K562 (cell line): ENCODE measurements around the gene ACP4. TPM values are rescaled to one million over a fixed set of nuclear protein-coding genes. Genes with fewer than 3 reads are reported as not detected.

ENCODE experiments used
- CHD2 ChIP-seq: IDR thresholded peaks from 2 replicates; pipeline ENCODE4 v1.6.1; 2011; ENCODE audit warnings: low read depth, low read length
- DNMT1 ChIP-seq: fragments of 450-650 bp; IDR thresholded peaks from 2 replicates; pipeline ENCODE4 v1.6.1; 2016; ENCODE audit warnings: antibody characterized with exemption, mild to moderate bottlenecking
- FOXA1 ChIP-seq: fragments of 450-650 bp; IDR thresholded peaks from 2 replicates; pipeline ENCODE4 v1.6.1; 2016; ENCODE audit warnings: mild to moderate bottlenecking, borderline replicate concordance
- GTF2A2 ChIP-seq: IDR thresholded peaks from 2 replicates; pipeline ENCODE4 v1.6.1; 2016; ENCODE audit warnings: mild to moderate bottlenecking, missing genetic modification characterization, missing compliant biosample characterization
- HDAC3 ChIP-seq: fragments of 450-650 bp; IDR thresholded peaks from 2 replicates; pipeline ENCODE4 v1.6.1; 2018; ENCODE audit warnings: borderline replicate concordance, mild to moderate bottlenecking, moderate library complexity; ENCODE audit not compliant: partially characterized antibody
- KDM5B ChIP-seq: fragments of 200-600 bp; sonication (generic); IDR thresholded peaks from 2 replicates; pipeline ENCODE4 v1.6.1; 2012; ENCODE audit warnings: low read depth, mild to moderate bottlenecking, moderate library complexity, low read length, control low read depth, inconsistent platforms; ENCODE audit not compliant: insufficient replicate concordance
- NFIC ChIP-seq: fragments of 450-650 bp; IDR thresholded peaks from 2 replicates; pipeline ENCODE4 v1.6.1; 2017; ENCODE audit warnings: mild to moderate bottlenecking, inconsistent platforms
- SRSF3 ChIP-seq: fragments of 200-400 bp; formaldehyde crosslinking; IDR thresholded peaks from 2 replicates; pipeline ENCODE4 v1.6.1; 2016; ENCODE audit warnings: mild to moderate bottlenecking, low read length, moderate library complexity; ENCODE audit not compliant: insufficient read depth
- STAT5A ChIP-seq: IDR thresholded peaks from 2 replicates; pipeline ENCODE4 v1.6.1; 2012; ENCODE audit warnings: low read length, inconsistent platforms, borderline replicate concordance
- WHSC1 ChIP-seq: IDR thresholded peaks from one replicate; pipeline ENCODE4 v1.6.1; 2012; ENCODE audit warnings: low read length, control low read depth, inconsistent platforms
- XRCC5 ChIP-seq: fragments of 200-400 bp; formaldehyde crosslinking; IDR thresholded peaks from 2 replicates; pipeline ENCODE4 v1.6.1; 2017; ENCODE audit warnings: low read depth, mild to moderate bottlenecking, low read length
- ZBED1 ChIP-seq: IDR thresholded peaks from 2 replicates; pipeline ENCODE4 v1.6.1; 2014
- ZC3H4 ChIP-seq: sonication (generic); formaldehyde crosslinking; IDR thresholded peaks from 2 replicates; pipeline ENCODE4 v1.9.0; 2021; ENCODE audit warnings: missing genetic modification reagents, borderline replicate concordance
- ZNF24 ChIP-seq: fragments of 450-650 bp; IDR thresholded peaks from 2 replicates; pipeline ENCODE4 v1.6.1; 2016
- ZNF253 ChIP-seq: fragments of 250-450 bp; sonication (Bioruptor Pico); conservative IDR thresholded peaks from 2 replicates; pipeline ENCODE4 v1.6.1; 2021; ENCODE audit warnings: mild to moderate bottlenecking
- ZNF3 ChIP-seq: fragments of 250-450 bp; sonication (Bioruptor Pico); IDR thresholded peaks from 2 replicates; pipeline ENCODE4 v1.5.0; 2021; ENCODE audit warnings: mild to moderate bottlenecking, moderate library complexity
- ZNF354B ChIP-seq: fragments of 250-450 bp; sonication (Bioruptor Pico); IDR thresholded peaks from 2 replicates; pipeline ENCODE4 v1.4.0; 2020
- polyA plus RNA-seq, 8 experiments: library from polyadenylated mRNA; depleted of rRNA in 4 of 8; stranded (reverse) in 5 of 8; unstranded in 3 of 8; fragments of >200 nt; fragmentation: Nextera tagmentation in 2 of 8; fragmentation: Illumina TruSeq in 1 of 8; extraction: Ambion mirVana in 2 of 8; extraction: Trizol in 1 of 8; gene quantifications; 2 replicates each; pipeline versions ENCODE4 v1.2.1 to v1.2.3, GENCODE V29; 2011 to 2014; ENCODE audit warnings: inconsistent platforms in 1 of 8, missing spikeins in 1 of 8
- total RNA-seq, 7 experiments: library from RNA; depleted of rRNA in 6 of 7; stranded (reverse); fragments of >200 nt in 6 of 7; fragmentation: Illumina TruSeq in 2 of 7; extraction: Trizol in 2 of 7; gene quantifications; 2 replicates each; pipeline versions ENCODE4 v1.2.1 to v1.2.3, GENCODE V29; 2011 to 2021; ENCODE audit warnings: low replicate concordance in 1 of 7
- TF ChIP-seq, protein P1 (sequence below), 2 experiments: fragments of 450-650 bp; formaldehyde crosslinking in 1 of 2; IDR thresholded peaks; 2 replicates each; pipeline versions ENCODE4 v1.4.0 to v1.6.1; 2014 to 2020; ENCODE audit warnings: mild to moderate bottlenecking in 2 of 2, borderline replicate concordance in 1 of 2, low read depth in 1 of 2
- TF ChIP-seq, protein P2 (sequence below): fragments of 450-650 bp; IDR thresholded peaks from one replicate; pipeline ENCODE4 v1.6.1; 2018; ENCODE audit warnings: mild to moderate bottlenecking, moderate library complexity; ENCODE audit not compliant: partially characterized antibody

ACP4 gene
- total and polyA plus RNA-seq, 9 of the 15 experiments (the other 6 are each of a cell fraction or from before 2014, with no cell fraction given) = not detected

DNA sequence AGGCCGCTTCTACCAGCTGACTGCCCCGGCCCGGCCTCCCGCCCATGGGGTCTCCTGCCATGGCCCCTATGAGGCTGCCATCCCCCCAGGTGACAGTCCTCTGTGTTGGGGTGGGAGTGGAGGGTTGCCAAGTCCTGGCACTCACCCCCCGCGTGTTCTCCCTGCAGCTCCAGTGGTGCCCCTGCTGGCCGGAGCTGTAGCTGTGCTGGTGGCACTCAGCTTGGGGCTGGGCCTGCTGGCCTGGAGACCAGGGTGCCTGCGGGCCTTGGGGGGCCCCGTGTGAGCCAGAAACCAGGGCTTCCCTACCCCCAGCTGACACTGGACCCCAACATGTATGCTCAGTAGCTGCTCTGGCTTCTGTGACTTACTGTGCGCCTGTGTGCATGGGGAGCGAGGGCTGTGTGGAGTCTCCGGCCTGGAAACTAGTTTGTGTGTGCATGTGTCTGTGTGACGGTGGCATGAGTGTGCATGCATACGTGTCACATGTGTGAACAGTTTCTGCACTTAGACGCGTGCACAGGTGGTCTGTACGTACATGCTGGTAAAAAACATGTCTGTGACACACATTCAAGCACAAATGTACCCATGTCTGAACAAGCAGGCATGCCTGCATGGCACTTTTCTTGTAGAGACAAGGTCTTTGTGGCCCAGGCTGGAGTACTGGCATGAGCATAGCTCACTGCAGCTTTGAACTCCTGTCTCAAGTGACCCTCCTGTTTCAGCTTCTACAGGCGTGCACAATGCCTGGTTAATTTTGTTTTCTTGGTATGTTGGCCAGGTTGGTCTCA, 4.9 kb downstream of the ACP4 start (continued):
- no peak for TF ChIP-seq WHSC1
- no peak for TF ChIP-seq ZNF24
- no peak for TF ChIP-seq ZNF253 (CRISPR knock-in tag)
- 0 out of 2 replicates have a peak, but pooled peaks have one; percentile 22 for TF ChIP-seq XRCC5
- no peak for TF ChIP-seq HDAC3
- TF ChIP-seq, protein P1, sequence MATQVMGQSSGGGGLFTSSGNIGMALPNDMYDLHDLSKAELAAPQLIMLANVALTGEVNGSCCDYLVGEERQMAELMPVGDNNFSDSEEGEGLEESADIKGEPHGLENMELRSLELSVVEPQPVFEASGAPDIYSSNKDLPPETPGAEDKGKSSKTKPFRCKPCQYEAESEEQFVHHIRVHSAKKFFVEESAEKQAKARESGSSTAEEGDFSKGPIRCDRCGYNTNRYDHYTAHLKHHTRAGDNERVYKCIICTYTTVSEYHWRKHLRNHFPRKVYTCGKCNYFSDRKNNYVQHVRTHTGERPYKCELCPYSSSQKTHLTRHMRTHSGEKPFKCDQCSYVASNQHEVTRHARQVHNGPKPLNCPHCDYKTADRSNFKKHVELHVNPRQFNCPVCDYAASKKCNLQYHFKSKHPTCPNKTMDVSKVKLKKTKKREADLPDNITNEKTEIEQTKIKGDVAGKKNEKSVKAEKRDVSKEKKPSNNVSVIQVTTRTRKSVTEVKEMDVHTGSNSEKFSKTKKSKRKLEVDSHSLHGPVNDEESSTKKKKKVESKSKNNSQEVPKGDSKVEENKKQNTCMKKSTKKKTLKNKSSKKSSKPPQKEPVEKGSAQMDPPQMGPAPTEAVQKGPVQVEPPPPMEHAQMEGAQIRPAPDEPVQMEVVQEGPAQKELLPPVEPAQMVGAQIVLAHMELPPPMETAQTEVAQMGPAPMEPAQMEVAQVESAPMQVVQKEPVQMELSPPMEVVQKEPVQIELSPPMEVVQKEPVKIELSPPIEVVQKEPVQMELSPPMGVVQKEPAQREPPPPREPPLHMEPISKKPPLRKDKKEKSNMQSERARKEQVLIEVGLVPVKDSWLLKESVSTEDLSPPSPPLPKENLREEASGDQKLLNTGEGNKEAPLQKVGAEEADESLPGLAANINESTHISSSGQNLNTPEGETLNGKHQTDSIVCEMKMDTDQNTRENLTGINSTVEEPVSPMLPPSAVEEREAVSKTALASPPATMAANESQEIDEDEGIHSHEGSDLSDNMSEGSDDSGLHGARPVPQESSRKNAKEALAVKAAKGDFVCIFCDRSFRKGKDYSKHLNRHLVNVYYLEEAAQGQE (IDR thresholded peaks at IDR 0.05; ENCODE audit: borderline replicate concordance) = no peak; the same call in 1 of the 2 replicates
- TF ChIP-seq, protein P1 (CRISPR knock-in tag; IDR thresholded peaks at IDR 0.05; ENCODE audit: low read depth) = peak; percentile 2
- TF ChIP-seq STAT5A = peak; percentile 21; the same call in 1 of the 2 replicates
- no peak for TF ChIP-seq ZNF3 (CRISPR knock-in tag)
- peak; percentile 53 for TF ChIP-seq NFIC
- 0 out of 2 replicates have a peak, but pooled peaks have one; percentile 60 for TF ChIP-seq ZBED1
- 0 out of 2 replicates have a peak, but pooled peaks have one; percentile 66 for TF ChIP-seq ZC3H4 (CRISPR knock-in tag)
- peak; percentile 28 for TF ChIP-seq KDM5B
- TF ChIP-seq ZNF354B (CRISPR knock-in tag) = no peak
- TF ChIP-seq GTF2A2 (tag) = no peak
- TF ChIP-seq SRSF3 = no peak
- TF ChIP-seq FOXA1 = no peak
- peak; percentile 3; the same call in 1 of the 2 replicates for TF ChIP-seq CHD2
- TF ChIP-seq, protein P2, sequence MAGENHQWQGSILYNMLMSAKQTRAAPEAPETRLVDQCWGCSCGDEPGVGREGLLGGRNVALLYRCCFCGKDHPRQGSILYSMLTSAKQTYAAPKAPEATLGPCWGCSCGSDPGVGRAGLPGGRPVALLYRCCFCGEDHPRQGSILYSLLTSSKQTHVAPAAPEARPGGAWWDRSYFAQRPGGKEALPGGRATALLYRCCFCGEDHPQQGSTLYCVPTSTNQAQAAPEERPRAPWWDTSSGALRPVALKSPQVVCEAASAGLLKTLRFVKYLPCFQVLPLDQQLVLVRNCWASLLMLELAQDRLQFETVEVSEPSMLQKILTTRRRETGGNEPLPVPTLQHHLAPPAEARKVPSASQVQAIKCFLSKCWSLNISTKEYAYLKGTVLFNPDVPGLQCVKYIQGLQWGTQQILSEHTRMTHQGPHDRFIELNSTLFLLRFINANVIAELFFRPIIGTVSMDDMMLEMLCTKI = no peak
- TF ChIP-seq DNMT1 = 0 out of 2 replicates have a peak, but pooled peaks have one; percentile 51
